Measurements from ENCODE around the gene TMEM179. TPM values are rescaled to one million over a fixed set of nuclear protein-coding genes. Genes with fewer than 3 reads are reported as not detected.

TMEM179 gene
- total RNA-seq, 4 donors from 2014 or later = 0.54 to 3.1 (median 1.7) TPM; not detected in 1

- no peak overlapping the region for H3K27ac ChIP-seq
- no peaks in the 10 kb centered on the region for H3K36me3 ChIP-seq
- no peaks in the 10 kb centered on the region for H3K4me1 ChIP-seq
- no peaks in the 10 kb centered on the region for H3K27me3 ChIP-seq
- H3K9me3 ChIP-seq = no peaks in the 10 kb centered on the region
- H3K4me3 ChIP-seq = no peak overlapping the region
- TF ChIP-seq CTCF (IDR thresholded peaks at IDR 0.05) = no peak
- no peak for TF ChIP-seq POLR2A (IDR thresholded peaks at IDR 0.05)
- no peak for DNase-seq
These were observed 20.0 kb downstream of the TMEM179 start for GRCh38 chr14:104584557-104584956.

- Histone ChIP-seq H3K4me3 (no peak overlapping the region), H3K9me3 (no peaks in the 10 kb centered on the region), H3K27ac (no peak overlapping the region), H3K4me1 (no peaks in the 10 kb centered on the region), H3K36me3 (no peaks in the 10 kb centered on the region), H3K27me3 (no peaks in the 10 kb centered on the region)
- DNase-seq = no peak
- no peak for TF ChIP-seq POLR2A (IDR thresholded peaks at IDR 0.05)
- no peak for TF ChIP-seq CTCF (IDR thresholded peaks at IDR 0.05)
These were observed 20.9 kb downstream of the TMEM179 start for GRCh38 chr14:104583424-104584306.

DNA sequence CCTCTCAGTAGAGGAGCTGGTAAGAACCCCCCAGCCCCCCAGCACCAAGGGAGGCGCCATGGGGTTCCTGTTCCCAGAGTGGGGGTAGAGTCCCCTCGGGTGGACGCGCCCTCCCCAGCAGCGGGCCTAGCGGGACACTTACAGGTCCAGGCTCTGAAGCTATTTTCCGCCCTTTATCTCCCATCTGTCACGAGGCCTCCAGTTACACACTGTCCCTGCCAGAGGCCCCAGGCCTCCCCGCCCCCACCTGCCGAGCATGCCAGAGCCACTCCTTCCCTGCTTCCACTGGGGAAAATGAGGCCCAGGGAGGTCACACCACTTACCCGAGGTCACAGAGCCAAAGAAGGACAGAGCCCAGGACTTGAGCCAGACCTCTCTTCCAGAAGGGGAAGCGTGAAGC, 21.9 kb downstream of the TMEM179 start:
- no peak for DNase-seq
- H3K27me3 ChIP-seq = no peaks in the 10 kb centered on the region
- no peaks in the 10 kb centered on the region for H3K36me3 ChIP-seq
- H3K9me3 ChIP-seq = no peaks in the 10 kb centered on the region
- peaks cover 0 to 4% (median 0%) of the 10 kb centered on the region in 4 donors for H3K4me1 ChIP-seq
- TF ChIP-seq CTCF (IDR thresholded peaks at IDR 0.05) = no peak
- TF ChIP-seq POLR2A (IDR thresholded peaks at IDR 0.05) = no peak
- no peak overlapping the region for H3K4me3 ChIP-seq
- no peak overlapping the region for H3K27ac ChIP-seq

- Histone ChIP-seq H3K4me1 (peaks cover 0 to 11% (median 0%) of the 10 kb centered on the region in 4 donors), H3K27ac (no peak overlapping the region), H3K27me3 (no peaks in the 10 kb centered on the region), H3K36me3 (no peaks in the 10 kb centered on the region), H3K4me3 (no peak overlapping the region), H3K9me3 (no peaks in the 10 kb centered on the region)
- DNase-seq = no peak
- no peak for TF ChIP-seq CTCF (IDR thresholded peaks at IDR 0.05)
- no peak for TF ChIP-seq POLR2A (IDR thresholded peaks at IDR 0.05)
These were observed 22.6 kb downstream of the TMEM179 start for GRCh38 chr14:104582005-104582404.

- Histone ChIP-seq H3K9me3 (no peaks in the 10 kb centered on the region), H3K27me3 (no peaks in the 10 kb centered on the region), H3K27ac (no peak overlapping the region), H3K4me3 (no peak overlapping the region), H3K4me1 (peaks cover 0 to 16% (median 0%) of the 10 kb centered on the region in 4 donors), H3K36me3 (no peaks in the 10 kb centered on the region)
- TF ChIP-seq POLR2A (IDR thresholded peaks at IDR 0.05) (no peak), CTCF (IDR thresholded peaks at IDR 0.05) (no peak)
- no peak for DNase-seq
These were observed 23.1 kb downstream of the TMEM179 start for GRCh38 chr14:104581521-104581920.
